H1 (cell line): Measurements from ENCODE around the gene ARG2. TPM values are rescaled to one million over a fixed set of nuclear protein-coding genes. Genes with fewer than 3 reads are reported as not detected.

Experiments used
- ASH2L ChIP-seq: fragments of 200-600, 300-600 bp; sonication (generic); IDR thresholded peaks from one replicate; pipeline ENCODE4 v1.7.1; 2017; ENCODE audit warnings: low read length
- BCL11A ChIP-seq, 2 experiments: IDR thresholded peaks; one replicate each; pipeline ENCODE4 v1.6.1; 2011; ENCODE audit warnings: low read depth in 2 of 2, low read length in 2 of 2, mild to moderate bottlenecking in 2 of 2
- CBX5 ChIP-seq: fragments of 300-800, 300-1000 bp; sonication (generic); IDR thresholded peaks from 2 replicates; pipeline ENCODE4 v1.7.1; 2016; ENCODE audit warnings: antibody characterized with exemption, low read length, low read depth
- CHD7 ChIP-seq: fragments of 300-600 bp; sonication (generic); IDR thresholded peaks from 2 replicates; pipeline ENCODE4 v1.7.1; 2012; ENCODE audit warnings: low read length, moderate library complexity, mild to moderate bottlenecking, inconsistent platforms; ENCODE audit not compliant: insufficient replicate concordance
- HDAC6 ChIP-seq: IDR thresholded peaks from one replicate; pipeline ENCODE4 v1.7.1; 2012; ENCODE audit warnings: low read depth, mild to moderate bottlenecking, inconsistent platforms, low read length, moderate library complexity
- NRF1 ChIP-seq: IDR thresholded peaks from 2 replicates; pipeline ENCODE4 v1.6.1; 2011; ENCODE audit warnings: mild to moderate bottlenecking, low read depth, low read length, improper control_type of control experiment
- POLR2A ChIP-seq, 2 experiments: IDR thresholded peaks; 1 replicate in 1 of 2; 2 replicates in 1 of 2; pipeline ENCODE4 v1.6.1; 2011; ENCODE audit warnings: low read depth in 2 of 2, low read length in 2 of 2, mild to moderate bottlenecking in 2 of 2; ENCODE audit errors: control extremely low read depth in 1 of 2
- POLR2AphosphoS5 ChIP-seq: IDR thresholded peaks from 2 replicates; pipeline ENCODE4 v1.6.1; 2011; ENCODE audit warnings: low read depth, low read length
- RBBP5 ChIP-seq: IDR thresholded peaks from 2 replicates; pipeline ENCODE4 v1.7.1; 2012; ENCODE audit warnings: low read depth, mild to moderate bottlenecking, inconsistent platforms, low read length, moderate library complexity, borderline replicate concordance
- SAP30 ChIP-seq: fragments of 300-600 bp; sonication (generic); IDR thresholded peaks from 2 replicates; pipeline ENCODE4 v1.7.1; 2012; ENCODE audit warnings: low read length, moderate library complexity, mild to moderate bottlenecking, inconsistent platforms; ENCODE audit not compliant: insufficient read depth, insufficient replicate concordance
- SP4 ChIP-seq: IDR thresholded peaks from 2 replicates; pipeline ENCODE4 v1.6.1; 2012; ENCODE audit warnings: low read length, inconsistent platforms
- ZNF274 ChIP-seq: IDR thresholded peaks from 2 replicates; pipeline ENCODE4 v1.7.0; 2012; ENCODE audit warnings: low read length, borderline replicate concordance; ENCODE audit errors: extremely low read depth
- polyA plus RNA-seq, 7 experiments: library from polyadenylated mRNA; depleted of rRNA in 3 of 7; stranded (reverse) in 5 of 7; unstranded in 2 of 7; fragments of >200 nt in 5 of 7; fragments of 200-250 nt in 2 of 7; gene quantifications; 1 replicate in 5 of 7; 2 replicates in 1 of 7; 4 replicates in 1 of 7; pipeline versions ENCODE4 v1.2.1 to v1.2.3, GENCODE V29; 2011 to 2013; ENCODE audit warnings: missing spikeins in 2 of 7, mixed read lengths in 2 of 7
- total RNA-seq: library from RNA; stranded (reverse); fragmentation: NEBNext Ultra II Directional; extraction: Animal tissue kit (Norgen Biotek cat#: 25700); gene quantifications from 2 replicates; pipeline ENCODE4 v1.2.1, GENCODE V29; 2021

The ARG2 gene
- total and polyA plus RNA-seq, 2 of the 8 experiments (the other 6 are each of a cell fraction or from before 2014, with no cell fraction given), result 49.9 to 59.1 TPM

GRCh38 chr14:67694791-67695393 lies 75.2 kb downstream of the ARG2 start (continued):
- TF ChIP-seq ASH2L (no peak), ZNF274 (no peak), SAP30 (no peak), HDAC6 (no peak), NRF1 (no peak), SP4 (no peak), POLR2AphosphoS5 (peak; percentile 69), POLR2A (IDR thresholded peaks at IDR 0.05; ENCODE audit: control extremely low read depth in 1 of 2, low read depth in 2 of 2, low read length in 2 of 2) (peak; percentile 41 to 70), RBBP5 (0 out of 2 replicates have a peak, but pooled peaks have one; percentile 22), CBX5 (no peak), BCL11A (IDR thresholded peaks at IDR 0.05; ENCODE audit: low read depth in 2 of 2, low read length in 2 of 2) (no peak), CHD7 (no peak)
